Lower lobe of right lung (tissue), 2 donors: Measurements from ENCODE around the gene LAMA5. TPM values are rescaled to one million over a fixed set of nuclear protein-coding genes. Genes with fewer than 3 reads are reported as not detected.
A peak's percentile ranks its signal among the peaks of the same experiment; 100 is the strongest.

Source experiments
- ATAC-seq, 2 donors: fragments of 200-7000 bp; cut with Tn5 transposase; one replicate each; pipeline ENCODE4 v1.9.1; 2020 to 2022; ENCODE audit warnings: mild to moderate bottlenecking in 2 of 2, moderate library complexity in 2 of 2
- DNase-seq: peaks from one replicate; pipeline ENCODE4 v3.0.0-alpha.2; 2020
- H3K27ac ChIP-seq: fragments of 200-600 bp; one replicate; pipeline ENCODE4 v1.8.0; 2022
- H3K27me3 ChIP-seq: fragments of 200-600 bp; one replicate; pipeline ENCODE4 v1.8.0; 2022; ENCODE audit warnings: low read depth
- H3K36me3 ChIP-seq: fragments of 200-600 bp; one replicate; pipeline ENCODE4 v1.8.0; 2022; ENCODE audit warnings: mild to moderate bottlenecking
- H3K4me1 ChIP-seq: fragments of 200-600 bp; one replicate; pipeline ENCODE4 v1.8.0; 2022
- H3K4me3 ChIP-seq: fragments of 200-600 bp; one replicate; pipeline ENCODE4 v1.8.0; 2022; ENCODE audit warnings: mild to moderate bottlenecking
- H3K9me3 ChIP-seq: fragments of 200-600 bp; one replicate; pipeline ENCODE4 v1.8.0; 2022
- intact Hi-C: fragments of 100-400 bp; cut with DNase I; formaldehyde crosslinking; loops from one replicate; pipeline ENCODE4 v1.11.0; 2022
- total RNA-seq: library from RNA; stranded (reverse); fragmentation: NEBNext Ultra II Directional; extraction: Animal tissue kit (Norgen Biotek cat#: 25700); gene quantifications from one replicate; pipeline ENCODE4 v1.2.1, GENCODE V29; 2021
- TF ChIP-seq, protein P1 (sequence below): fragments of 200-600 bp; IDR thresholded peaks from one replicate; pipeline ENCODE4 v1.8.0; 2022; ENCODE audit warnings: antibody characterized with exemption, mild to moderate bottlenecking
- donor health status: DM: no; HTN: yes; CAD: no; lungs with severe emphysema.

LAMA5 gene
- total RNA-seq, 1 donor from 2014 or later: 282 TPM

- Histone ChIP-seq H3K27me3 (no peaks in the 10 kb centered on the region), H3K27ac (no peak overlapping the region), H3K4me1 (peaks cover 23% of the 10 kb centered on the region), H3K9me3 (no peaks in the 10 kb centered on the region), H3K4me3 (no peak overlapping the region), H3K36me3 (peaks cover 73% of the 10 kb centered on the region)
- ATAC-seq (no peak), DNase-seq (no peak)
- TF ChIP-seq, protein P1, sequence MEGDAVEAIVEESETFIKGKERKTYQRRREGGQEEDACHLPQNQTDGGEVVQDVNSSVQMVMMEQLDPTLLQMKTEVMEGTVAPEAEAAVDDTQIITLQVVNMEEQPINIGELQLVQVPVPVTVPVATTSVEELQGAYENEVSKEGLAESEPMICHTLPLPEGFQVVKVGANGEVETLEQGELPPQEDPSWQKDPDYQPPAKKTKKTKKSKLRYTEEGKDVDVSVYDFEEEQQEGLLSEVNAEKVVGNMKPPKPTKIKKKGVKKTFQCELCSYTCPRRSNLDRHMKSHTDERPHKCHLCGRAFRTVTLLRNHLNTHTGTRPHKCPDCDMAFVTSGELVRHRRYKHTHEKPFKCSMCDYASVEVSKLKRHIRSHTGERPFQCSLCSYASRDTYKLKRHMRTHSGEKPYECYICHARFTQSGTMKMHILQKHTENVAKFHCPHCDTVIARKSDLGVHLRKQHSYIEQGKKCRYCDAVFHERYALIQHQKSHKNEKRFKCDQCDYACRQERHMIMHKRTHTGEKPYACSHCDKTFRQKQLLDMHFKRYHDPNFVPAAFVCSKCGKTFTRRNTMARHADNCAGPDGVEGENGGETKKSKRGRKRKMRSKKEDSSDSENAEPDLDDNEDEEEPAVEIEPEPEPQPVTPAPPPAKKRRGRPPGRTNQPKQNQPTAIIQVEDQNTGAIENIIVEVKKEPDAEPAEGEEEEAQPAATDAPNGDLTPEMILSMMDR: no peak
- intact Hi-C loops: loop anchor here (10.0 kb wide), 1 partner anchor 78 kb away; the partner anchor contains the start of gene RPS21
Measured at GRCh38 chr20:62306414-62307187, 60.5 kb downstream of the LAMA5 start.

DNA sequence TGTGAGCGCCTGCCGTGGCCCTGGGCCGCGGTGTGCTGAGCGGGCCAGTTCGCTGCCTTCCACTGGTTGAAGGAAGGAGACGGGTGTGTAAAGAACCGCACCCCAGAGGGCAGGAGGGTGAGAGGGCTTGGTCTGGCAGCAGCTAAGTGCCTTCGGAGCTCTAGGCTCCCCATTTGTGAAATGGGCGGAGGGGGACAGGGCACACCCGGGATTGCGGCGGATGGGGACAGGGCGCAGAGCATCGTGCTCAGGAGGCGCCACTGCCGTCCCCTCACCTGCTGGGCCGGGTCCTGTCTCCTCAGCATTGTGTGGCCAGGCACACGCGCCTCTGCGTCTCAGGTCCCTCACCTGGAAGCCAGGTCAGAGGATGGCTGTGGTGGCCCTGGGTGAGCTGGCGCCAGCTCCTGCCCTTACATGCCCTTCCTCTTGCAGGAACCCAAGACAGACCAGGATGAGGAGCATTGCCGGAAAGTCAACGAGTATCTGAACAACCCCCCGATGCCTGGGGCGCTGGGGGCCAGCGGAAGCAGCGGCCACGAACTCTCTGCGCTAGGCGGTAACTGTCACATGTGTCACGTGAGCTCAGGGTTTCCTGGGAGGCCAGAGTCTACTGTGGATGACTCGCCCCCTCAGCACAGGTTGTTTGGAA lies 61.2 kb downstream of the LAMA5 start:
- no peak for ATAC-seq
- TF ChIP-seq, protein P1: no peak
- H3K27ac ChIP-seq: no peak overlapping the region
- H3K4me1 ChIP-seq: peaks cover 23% of the 10 kb centered on the region
- H3K9me3 ChIP-seq: no peaks in the 10 kb centered on the region
- intact Hi-C loops: loop anchor here (10.0 kb wide), 1 partner anchor 79 kb away; the partner anchor contains the start of gene RPS21
- no peaks in the 10 kb centered on the region for H3K27me3 ChIP-seq
- no peak overlapping the region for H3K4me3 ChIP-seq
- H3K36me3 ChIP-seq: peaks cover 66% of the 10 kb centered on the region
- no peak for DNase-seq

DNA sequence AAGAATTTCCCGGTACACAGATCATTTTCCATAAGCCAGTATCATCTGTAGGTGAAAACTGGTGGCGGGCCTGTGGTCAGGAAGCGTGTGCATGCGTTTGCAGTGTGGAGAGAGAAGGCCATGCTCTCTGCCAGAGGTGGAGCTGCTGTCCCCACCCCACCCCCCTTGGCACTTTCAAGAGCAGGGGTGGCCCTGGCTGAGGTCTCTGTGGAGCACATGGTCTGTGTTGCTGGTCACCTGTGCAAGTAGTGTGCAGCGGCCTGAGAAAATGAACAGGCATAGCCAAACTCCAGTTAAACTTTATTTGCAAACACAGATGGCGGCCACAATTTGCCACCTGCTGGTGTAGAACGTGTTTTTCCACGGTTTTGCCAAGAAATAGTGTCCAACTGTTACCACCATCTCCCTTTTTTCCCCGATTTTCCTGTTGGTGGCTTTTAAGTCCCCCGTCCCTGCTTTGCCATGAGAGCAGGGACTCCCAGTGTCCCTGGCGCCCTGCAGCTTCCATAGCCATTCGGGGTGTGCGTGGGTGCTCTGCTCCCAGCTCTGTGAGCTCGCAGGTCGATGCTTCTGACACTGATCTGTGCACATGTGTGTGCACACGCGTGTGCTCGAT lies 61.9 kb downstream of the LAMA5 start:
- no peak for ATAC-seq
- no peak for DNase-seq
- intact Hi-C loops: loop anchor here (10.0 kb wide), 1 partner anchor 80 kb away; the partner anchor contains the start of gene RPS21
- Histone ChIP-seq H3K4me3 (peak overlapping the region; percentile 77), H3K27ac (peak overlapping the region; percentile 11), H3K36me3 (peaks cover 59% of the 10 kb centered on the region), H3K9me3 (no peaks in the 10 kb centered on the region), H3K27me3 (no peaks in the 10 kb centered on the region), H3K4me1 (peaks cover 23% of the 10 kb centered on the region)
- TF ChIP-seq, protein P1: no peak

GRCh38 chr20:62304331-62305148 lies 62.6 kb downstream of the LAMA5 start:
- Histone ChIP-seq H3K27ac (peak overlapping the region; percentile 97), H3K9me3 (no peaks in the 10 kb centered on the region), H3K4me1 (peaks cover 23% of the 10 kb centered on the region), H3K27me3 (no peaks in the 10 kb centered on the region), H3K4me3 (peak overlapping the region; percentile 77), H3K36me3 (peaks cover 52% of the 10 kb centered on the region)
- TF ChIP-seq, protein P1: no peak
- intact Hi-C loops: loop anchor here (10.0 kb wide), 1 partner anchor 80 kb away; the partner anchor contains the start of gene RPS21
- DNase-seq (no peak), ATAC-seq (no peak)
